HAP-1 (cell line): Measurements from ENCODE around the gene INO80B.
"Not testable (repeated sequence)": the region's sequence is repeated elsewhere in the genome, so short reads cannot be mapped to it uniquely, and the experiment has no call there.

Source experiments
- DNase-seq, 2 experiments: peaks; one replicate each; pipeline ENCODE4 v3.0.0-alpha.2; 2016 to 2020; ENCODE audit warnings: low spot score in 2 of 2
- H3K27me3 ChIP-seq: fragments of 250-450 bp; sonication (Bioruptor Pico); 2 replicates; pipeline ENCODE4 v1.5.1; 2020; ENCODE audit warnings: low read depth, mild to moderate bottlenecking, moderate library complexity
- H3K36me3 ChIP-seq: fragments of 250-450 bp; sonication (Bioruptor Pico); replicated peaks from 2 replicates; pipeline ENCODE4 v1.5.1; 2020; ENCODE audit warnings: mild to moderate bottlenecking
- H3K4me1 ChIP-seq: fragments of 250-450 bp; sonication (Bioruptor Pico); 2 replicates; pipeline ENCODE4 v1.5.1; 2020; ENCODE audit warnings: mild to moderate bottlenecking
- H3K4me3 ChIP-seq: fragments of 250-450 bp; sonication (Bioruptor Pico); 2 replicates; pipeline ENCODE4 v1.5.1; 2020; ENCODE audit warnings: mild to moderate bottlenecking, moderate library complexity
- H3K9me3 ChIP-seq: fragments of 250-450 bp; sonication (Bioruptor Pico); 2 replicates; pipeline ENCODE4 v1.5.1; 2020; ENCODE audit warnings: mild to moderate bottlenecking, moderate library complexity
- in situ Hi-C: fragments of 300-500 bp; cut with MboI; formaldehyde crosslinking; loops from 3 replicates; pipeline ENCODE4 v1.14.3; 2020; ENCODE audit warnings: low sequenced_read_pairs, inconsistent platforms, mixed read lengths

Gene INO80B

GRCh38 chr2:74448771-74449170 is 6.1 kb upstream of the INO80B start:
- Histone ChIP-seq H3K4me1 (peaks cover 6% of the 10 kb centered on the region; the same call in 1 of the 2 replicates), H3K27me3 (no peaks in the 10 kb centered on the region), H3K9me3 (no peaks in the 10 kb centered on the region), H3K36me3 (no peaks in the 10 kb centered on the region), H3K4me3 (no peak overlapping the region)
- in situ Hi-C loops, result no loop called here
- DNase-seq, result no peak

DNA sequence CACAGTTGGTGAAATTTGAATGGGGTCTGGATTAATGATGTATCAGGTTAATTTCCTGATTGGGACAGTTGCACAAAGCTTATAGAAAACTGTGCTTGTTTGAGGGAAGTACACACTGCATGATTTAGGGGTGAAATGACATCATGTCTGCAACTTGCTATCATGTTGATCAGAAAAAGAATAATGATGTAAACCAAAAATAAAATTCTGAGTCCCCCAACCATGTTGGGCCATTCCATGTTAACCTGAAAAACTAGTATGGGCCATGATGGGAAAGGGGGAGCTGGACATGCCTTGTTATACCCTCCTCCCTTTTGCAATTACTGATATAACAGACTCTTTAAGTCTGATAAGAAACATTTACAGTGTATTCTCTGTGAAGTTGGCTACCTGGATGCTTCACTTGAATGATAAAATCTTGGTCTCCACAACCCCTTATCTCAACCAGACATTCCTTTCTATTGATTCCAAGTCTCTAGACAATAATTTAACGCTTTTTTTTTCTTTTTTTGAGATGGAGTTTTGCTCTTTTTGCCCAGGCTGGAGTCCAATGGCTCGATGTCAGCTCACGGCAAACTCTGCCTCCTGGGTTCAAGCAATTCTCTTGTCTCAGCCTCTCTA is 4.2 kb upstream of the INO80B start:
- DNase-seq, result no peak
- Histone ChIP-seq H3K9me3 (no peaks in the 10 kb centered on the region), H3K4me1 (0 out of 2 replicates have a peak, but pooled peaks cover 3% of the 10 kb centered on the region), H3K27me3 (no peaks in the 10 kb centered on the region), H3K4me3 (no peak overlapping the region), H3K36me3 (no peaks in the 10 kb centered on the region)
- in situ Hi-C loops, result loop anchor here (10.0 kb wide), 1 partner anchor 716 kb away; the partner anchor contains the start of gene TPRKB

- in situ Hi-C loops, result loop anchor here (10.0 kb wide), 1 partner anchor 722 kb away; the partner anchor contains the start of gene TPRKB
- Histone ChIP-seq H3K36me3 (peaks cover 13% of the 10 kb centered on the region), H3K4me1 (peaks cover 16% of the 10 kb centered on the region), H3K9me3 (no peaks in the 10 kb centered on the region), H3K27me3 (no peaks in the 10 kb centered on the region), H3K4me3 (peak overlapping the region; percentile 71)
- DNase-seq, result no peak
Observed at GRCh38 chr2:74457129-74457548, 2.3 kb downstream of the INO80B start.

DNA sequence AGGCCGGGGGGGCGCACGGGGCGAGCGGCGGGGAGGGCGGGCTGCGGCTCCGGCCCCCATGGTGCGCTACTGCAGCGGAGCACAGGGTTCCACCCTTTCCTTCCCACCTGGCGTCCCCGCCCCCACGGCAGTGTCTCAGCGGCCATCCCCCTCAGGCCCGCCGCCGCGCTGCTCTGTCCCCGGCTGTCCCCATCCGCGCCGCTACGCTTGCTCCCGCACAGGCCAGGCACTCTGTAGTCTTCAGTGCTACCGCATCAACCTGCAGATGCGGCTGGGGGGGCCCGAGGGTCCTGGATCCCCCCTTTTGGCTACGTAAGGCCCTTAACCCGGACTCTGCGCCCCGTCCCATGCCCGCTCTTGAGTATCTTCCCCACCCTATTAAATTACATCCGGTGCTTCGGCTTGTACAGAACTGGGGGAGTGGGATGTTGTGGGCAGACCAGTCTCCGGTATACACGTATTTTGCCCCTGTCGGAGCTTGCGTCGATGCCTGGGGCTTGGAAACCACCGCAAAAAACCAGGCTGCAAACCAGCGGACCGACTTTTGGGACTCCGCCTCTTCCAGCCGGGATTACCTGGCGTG is 2.8 kb downstream of the INO80B start:
- Histone ChIP-seq H3K9me3 (no peaks in the 10 kb centered on the region), H3K27me3 (no peaks in the 10 kb centered on the region), H3K36me3 (peaks cover 18% of the 10 kb centered on the region), H3K4me3 (peak overlapping the region; percentile 71), H3K4me1 (peaks cover 16% of the 10 kb centered on the region)
- in situ Hi-C loops, result loop anchor here (10.0 kb wide), 1 partner anchor 723 kb away; the partner anchor contains the start of gene TPRKB
- DNase-seq, result peak; percentile 33 to 83

DNA sequence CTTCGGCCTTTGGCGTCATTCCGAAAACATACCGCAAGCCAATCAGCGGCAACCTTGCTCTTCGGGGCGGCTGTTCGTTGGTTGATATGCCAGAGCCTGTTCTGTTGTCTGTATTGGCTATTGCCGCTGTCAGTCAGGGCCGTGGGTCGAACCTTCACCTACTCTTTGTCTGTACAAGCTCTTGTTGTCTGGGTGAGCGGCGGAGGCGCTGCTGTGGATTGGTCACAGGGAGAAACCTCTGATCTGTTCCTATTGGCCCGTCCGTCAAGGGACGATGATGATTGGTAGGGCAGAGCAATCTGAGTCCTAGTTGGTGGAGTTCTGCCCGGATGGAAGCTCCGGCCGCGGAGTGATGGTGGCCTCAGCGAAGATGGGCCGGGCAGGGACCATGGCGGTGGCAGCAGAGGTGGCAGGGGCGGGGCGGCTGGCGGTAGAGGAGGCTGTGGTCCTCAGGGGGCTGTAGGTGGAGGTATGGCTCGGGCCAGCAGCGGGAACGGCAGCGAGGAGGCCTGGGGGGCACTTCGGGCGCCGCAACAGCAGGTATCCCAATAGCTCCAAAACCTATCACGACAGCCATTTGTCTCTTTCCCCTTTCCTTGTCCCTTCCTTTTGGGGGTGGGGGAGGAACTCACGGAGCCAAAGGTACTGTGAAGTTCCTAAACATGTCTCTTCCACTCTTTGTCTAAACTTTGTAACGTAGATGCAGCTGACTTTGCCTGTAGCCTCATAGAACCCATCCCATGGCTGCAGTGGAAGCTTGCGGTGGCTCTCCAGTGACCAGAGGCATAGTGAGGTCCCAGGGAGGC is 3.4 kb downstream of the INO80B start, which contains the start of gene WBP1:
Gene WBP1 (plus strand): TSS at position 307 of the 806 bp plus-strand sequence. CDS start 165 bp downstream, at position 472.
- no peaks in the 10 kb centered on the region for H3K9me3 ChIP-seq
- peak within 1 kb of the TSS; percentile 71 for H3K4me3 ChIP-seq
- in situ Hi-C loops, result loop anchor here (10.0 kb wide), 1 partner anchor 724 kb away; the partner anchor contains the start of gene TPRKB
- peak; percentile 99 to 100 for DNase-seq
- peaks cover 16% of the 10 kb centered on the region for H3K4me1 ChIP-seq
- peaks cover 25% of the 10 kb centered on the region for H3K36me3 ChIP-seq
- no peaks in the 10 kb centered on the region for H3K27me3 ChIP-seq

GRCh38 chr2:74458938-74459363 is 4.1 kb downstream of the INO80B start:
- DNase-seq, result peak in 1 of 2 experiments; percentile 31
- H3K9me3 ChIP-seq, result no peaks in the 10 kb centered on the region
- H3K36me3 ChIP-seq, result peaks cover 25% of the 10 kb centered on the region
- in situ Hi-C loops, result loop anchor here (10.0 kb wide), 1 partner anchor 724 kb away; the partner anchor contains the start of gene TPRKB
- H3K27me3 ChIP-seq, result no peaks in the 10 kb centered on the region
- H3K4me3 ChIP-seq, result peak overlapping the region; percentile 71
- H3K4me1 ChIP-seq, result peaks cover 16% of the 10 kb centered on the region

DNA sequence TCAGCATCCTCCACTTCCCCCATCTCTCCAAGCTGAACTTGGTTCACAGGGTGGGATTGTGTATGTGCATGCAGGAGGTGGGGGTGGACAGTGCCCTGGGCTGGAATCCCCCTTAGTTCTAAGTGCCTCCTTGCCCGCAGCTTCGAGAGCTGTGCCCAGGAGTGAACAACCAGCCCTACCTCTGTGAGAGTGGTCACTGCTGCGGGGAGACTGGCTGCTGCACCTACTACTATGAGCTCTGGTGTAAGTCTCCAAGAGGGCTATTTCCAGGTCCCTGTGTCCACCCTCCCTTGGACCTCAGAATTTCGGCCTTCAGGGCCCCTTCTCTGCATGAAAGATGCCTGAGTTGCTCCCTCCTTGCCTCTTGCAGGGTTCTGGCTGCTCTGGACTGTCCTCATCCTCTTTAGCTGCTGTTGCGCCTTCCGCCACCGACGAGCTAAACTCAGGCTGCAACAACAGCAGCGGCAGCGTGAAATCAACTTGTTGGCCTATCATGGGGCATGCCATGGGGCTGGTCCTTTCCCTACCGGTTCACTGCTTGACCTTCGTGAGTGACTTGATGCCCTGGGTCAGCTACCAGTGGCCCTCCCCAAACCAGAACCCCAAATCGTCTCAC is 4.7 kb downstream of the INO80B start:
- H3K27me3 ChIP-seq, H3K9me3 ChIP-seq, H3K4me3 ChIP-seq, DNase-seq: not testable (repeated sequence)
- in situ Hi-C loops, result loop anchor here (10.0 kb wide), 1 partner anchor 725 kb away; the partner anchor contains the start of gene TPRKB
- Histone ChIP-seq H3K4me1 (peaks cover 16% of the 10 kb centered on the region), H3K36me3 (peaks cover 25% of the 10 kb centered on the region)

- DNase-seq, H3K9me3 ChIP-seq, H3K4me3 ChIP-seq, in situ Hi-C loops, H3K27me3 ChIP-seq: not testable (repeated sequence)
- Histone ChIP-seq H3K36me3 (peaks cover 25% of the 10 kb centered on the region), H3K4me1 (peaks cover 16% of the 10 kb centered on the region)
Observed at GRCh38 chr2:74460187-74460586, 5.3 kb downstream of the INO80B start.

DNA sequence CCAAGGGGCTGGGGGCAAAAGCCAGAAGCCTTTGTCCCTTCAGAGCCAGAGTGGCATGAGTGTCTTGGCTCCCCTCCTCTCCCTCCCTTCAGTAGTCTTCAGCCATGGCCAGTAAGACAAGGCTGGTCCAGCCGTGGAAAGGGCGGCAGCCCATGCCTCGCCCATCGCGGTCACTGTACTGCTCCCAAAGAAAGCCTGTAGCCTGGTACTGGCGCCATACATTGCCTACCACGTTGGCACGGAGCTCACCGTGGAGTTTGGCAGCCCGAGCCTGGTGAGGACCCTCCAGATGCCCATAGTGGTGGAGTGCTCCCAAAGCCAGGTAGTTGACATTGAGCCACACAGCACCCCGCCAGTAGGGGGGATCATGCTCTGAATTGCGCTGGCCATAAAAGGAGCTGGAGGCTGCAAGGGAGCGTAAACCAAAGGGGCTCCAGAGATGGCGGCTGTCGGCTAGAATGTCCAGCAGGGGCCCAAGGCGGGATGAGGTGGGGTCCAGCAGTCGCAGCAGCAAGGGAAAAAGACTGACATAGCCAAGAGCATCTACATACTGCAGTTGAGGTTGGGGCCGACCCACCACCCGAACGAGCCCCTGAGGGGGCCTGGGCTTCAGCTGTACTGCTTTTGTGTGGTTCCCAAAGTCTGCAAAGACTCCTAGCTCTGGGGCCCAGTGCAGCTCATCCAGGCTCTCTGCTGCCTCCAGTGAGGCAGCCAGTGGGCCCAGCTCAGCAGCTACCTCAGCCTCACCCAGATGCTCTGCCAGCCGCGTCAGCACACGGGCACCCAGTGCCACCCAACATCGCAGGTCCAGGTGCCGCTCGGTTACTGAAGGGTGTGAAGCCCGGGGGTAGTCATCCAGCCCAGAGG is 6.5 kb downstream of the INO80B start:
- Histone ChIP-seq H3K36me3 (peaks cover 25% of the 10 kb centered on the region), H3K9me3 (no peaks in the 10 kb centered on the region), H3K27me3 (no peaks in the 10 kb centered on the region), H3K4me3 (no peak overlapping the region), H3K4me1 (peaks cover 11% of the 10 kb centered on the region)
- peak in 1 of 2 experiments; percentile 41 for DNase-seq
- in situ Hi-C loops, result no loop called here

DNA sequence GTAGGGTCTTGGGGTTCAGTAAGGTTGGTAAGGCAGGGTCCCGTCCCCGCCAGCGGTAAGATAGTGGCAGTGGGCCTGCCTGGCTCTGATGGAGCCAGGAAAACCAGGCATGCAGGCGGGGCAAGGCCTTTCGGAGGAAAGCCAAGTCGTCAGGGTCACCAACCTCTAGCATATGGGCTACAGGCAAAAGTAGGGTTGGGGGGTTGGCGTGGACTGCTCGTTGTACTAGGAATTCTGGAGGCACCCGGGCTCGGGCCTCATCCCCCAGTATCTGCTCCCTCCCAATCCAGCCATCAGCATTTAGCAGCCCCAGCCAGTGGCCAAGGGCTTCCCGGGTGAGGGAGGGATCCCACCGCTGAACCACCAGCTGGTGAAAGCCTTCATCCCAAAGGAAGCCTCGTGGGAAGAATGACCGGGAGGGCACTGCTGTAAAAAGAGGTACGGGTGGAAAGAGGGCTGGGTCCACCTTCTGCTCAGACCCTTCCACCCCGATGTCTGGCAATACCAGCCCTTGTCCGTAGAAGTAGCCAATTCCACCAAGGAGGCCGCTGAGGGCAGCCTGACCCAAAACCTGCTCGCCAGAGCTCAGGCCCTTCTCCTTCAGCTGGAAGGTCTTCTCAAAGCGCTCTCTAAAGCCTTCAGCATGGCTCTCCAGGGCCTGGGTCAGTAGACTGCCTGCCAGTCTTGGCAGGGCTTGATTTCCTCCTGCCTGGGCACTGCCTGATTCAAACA is 7.3 kb downstream of the INO80B start:
- Histone ChIP-seq H3K4me1 (peaks cover 4% of the 10 kb centered on the region; the same call in 1 of the 2 replicates), H3K9me3 (no peaks in the 10 kb centered on the region)
- in situ Hi-C loops, result no loop called here

DNA sequence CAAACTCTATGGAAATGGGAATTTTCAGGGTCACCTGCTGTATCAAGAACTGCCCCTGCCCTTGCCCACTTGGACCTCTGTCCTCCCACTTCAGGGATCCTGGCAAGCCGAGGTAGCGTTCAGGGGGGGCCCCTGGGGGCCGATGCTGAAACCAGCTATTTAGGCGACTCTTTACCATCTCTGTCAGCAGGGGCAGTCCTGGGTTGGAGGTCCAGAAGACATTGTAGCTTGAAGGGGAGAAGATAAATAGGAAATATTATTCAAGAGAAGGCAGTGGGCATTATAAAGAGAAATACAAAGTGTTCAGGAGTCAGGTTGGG is 7.9 kb downstream of the INO80B start:
- no peak for DNase-seq
- H3K27me3 ChIP-seq, result no peaks in the 10 kb centered on the region
- in situ Hi-C loops, result no loop called here
- no peak overlapping the region; the same call in 1 of the 2 replicates for H3K4me3 ChIP-seq
- H3K4me1 ChIP-seq, result peaks cover 4% of the 10 kb centered on the region; the same call in 1 of the 2 replicates
- peaks cover 25% of the 10 kb centered on the region for H3K36me3 ChIP-seq
- no peaks in the 10 kb centered on the region for H3K9me3 ChIP-seq

More for the DNA sequence above, 7.3 kb downstream of the INO80B start:
- Histone ChIP-seq H3K4me3 (no peak overlapping the region), H3K36me3 (peaks cover 25% of the 10 kb centered on the region), H3K27me3 (no peaks in the 10 kb centered on the region)
- DNase-seq, result no peak

DNA sequence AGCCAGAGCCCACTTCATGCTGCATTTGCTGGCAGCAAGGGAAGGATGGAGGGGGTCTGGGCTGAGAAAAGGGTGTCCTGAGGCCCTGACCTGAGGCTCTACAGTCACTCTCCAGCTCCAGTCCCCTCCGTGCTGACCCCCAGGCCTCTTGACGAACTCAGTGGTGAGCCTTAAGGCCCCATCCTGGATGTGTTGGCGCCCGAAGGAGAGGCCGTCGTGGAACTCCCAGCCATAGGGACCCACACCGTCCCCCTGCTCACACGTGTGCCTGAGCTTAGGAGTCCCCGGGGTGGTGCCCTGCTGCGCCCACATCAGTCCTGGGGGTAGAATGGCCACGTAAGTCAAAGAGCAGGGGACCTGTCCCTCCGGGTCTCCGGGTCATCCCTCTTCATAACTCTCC is 9.5 kb downstream of the INO80B start:
- peaks cover 3% of the 10 kb centered on the region; the same call in 1 of the 2 replicates for H3K4me1 ChIP-seq
- in situ Hi-C loops, result no loop called here
- DNase-seq, result peak in 1 of 2 experiments; percentile 29

More for the DNA sequence above, 9.5 kb downstream of the INO80B start:
- peaks cover 25% of the 10 kb centered on the region for H3K36me3 ChIP-seq
- no peaks in the 10 kb centered on the region for H3K27me3 ChIP-seq
- no peaks in the 10 kb centered on the region for H3K9me3 ChIP-seq
- peak overlapping the region; percentile 75 for H3K4me3 ChIP-seq
